Tibial nerve (tissue), 3 donors: ENCODE results near the gene SLC16A6.

ENCODE experiments used
- CTCF ChIP-seq, 5 experiments: fragments of 200-600 bp in 3 of 5; fragments of 450-650 bp in 2 of 5; sonication (generic) in 3 of 5; IDR thresholded peaks; one replicate each; pipeline ENCODE4 v1.5.1; 2016 to 2019; ENCODE audit warnings: antibody characterized with exemption in 5 of 5, mild to moderate bottlenecking in 3 of 5, moderate library complexity in 2 of 5
- POLR2A ChIP-seq, 2 donors: fragments of 450-650 bp; IDR thresholded peaks; one replicate each; pipeline ENCODE4 v1.6.1; 2017; ENCODE audit warnings: antibody characterized with exemption in 2 of 2, mild to moderate bottlenecking in 2 of 2, moderate library complexity in 2 of 2

DNA sequence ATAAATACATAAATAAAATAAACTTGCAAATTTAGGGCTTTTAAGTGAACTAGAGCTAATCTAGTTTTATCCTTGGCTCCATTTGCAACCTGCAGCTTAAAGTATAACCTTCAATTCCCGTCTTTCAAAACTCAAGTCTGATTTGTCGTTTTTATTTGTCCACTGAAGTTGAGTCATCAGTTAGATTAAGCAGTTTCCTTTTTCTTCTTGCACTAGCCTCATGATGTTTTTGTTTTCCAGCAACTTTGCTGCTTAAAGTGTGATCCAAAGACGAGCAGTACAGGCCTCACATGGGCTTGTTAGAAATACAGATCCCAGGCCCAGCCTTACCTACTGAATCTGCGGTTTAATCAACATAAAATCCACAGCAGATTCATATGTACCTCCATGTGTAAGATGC, 14.2 kb upstream of the SLC16A6 start:
- TF ChIP-seq CTCF (IDR thresholded peaks at IDR 0.05) (no peak), POLR2A (IDR thresholded peaks at IDR 0.05) (no peak)
